Activated T-helper 1 cell treated with anti-CD3 and anti-CD28 coated beads, Interleukin-2, amount 50 U/mL, for 16 hours (primary cell): Measurements from ENCODE around the gene ARHGEF9.
"Not testable (repeated sequence)": the region's sequence is repeated elsewhere in the genome, so short reads cannot be mapped to it uniquely, and the experiment has no call there.

Experiments
- DNase-seq, 2 donors: peaks; one replicate each; pipeline ENCODE4 v3.0.0-alpha.2; 2020; ENCODE audit warnings: low read depth in 1 of 2, low spot score in 1 of 2

ARHGEF9 gene

DNA sequence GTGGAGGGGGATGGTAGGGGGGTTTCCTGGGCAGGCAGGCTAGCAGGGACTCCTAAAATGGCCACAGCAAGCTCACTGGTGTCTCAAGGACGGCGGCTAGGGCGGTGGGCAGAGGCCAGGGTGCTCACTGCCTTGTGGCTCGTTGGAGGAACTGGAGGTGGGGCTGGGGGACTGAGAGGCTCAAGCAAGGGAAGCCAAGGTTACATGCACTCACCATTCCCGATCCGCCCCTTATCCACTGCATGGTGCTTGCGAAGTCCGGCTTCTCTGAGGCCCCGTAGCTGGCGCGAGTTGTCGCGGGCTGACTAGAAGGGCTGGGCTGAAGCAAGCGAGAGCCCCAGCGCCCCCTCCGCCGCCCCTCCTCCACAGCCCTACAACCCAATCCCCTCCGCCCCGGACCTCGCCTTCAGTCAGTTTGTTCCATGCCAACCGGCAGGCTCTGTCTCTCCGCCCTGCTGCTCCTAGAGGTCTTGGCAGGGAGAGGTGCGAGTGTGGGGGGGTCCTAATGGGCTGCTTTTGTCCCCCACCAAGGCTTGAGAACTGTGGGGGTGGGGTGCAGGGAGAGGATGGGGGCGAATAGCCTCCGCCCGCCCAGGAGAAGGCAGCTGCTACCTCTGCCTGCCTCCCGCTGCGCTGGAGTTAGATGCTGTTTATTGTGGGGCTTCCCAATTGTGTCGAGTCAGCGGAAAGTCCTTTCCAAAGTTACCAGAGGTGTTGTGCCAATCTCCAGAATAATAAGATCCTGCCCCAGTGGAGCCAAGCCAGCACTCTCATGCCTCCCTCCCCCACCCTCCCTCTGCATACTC lies at the start of gene ARHGEF9:
Gene ARHGEF9, minus strand, starts transcription at position 313 of the 806 bp plus-strand sequence. Its CDS starts 69 bp downstream, at position 244.
- DNase-seq: no peak

DNA sequence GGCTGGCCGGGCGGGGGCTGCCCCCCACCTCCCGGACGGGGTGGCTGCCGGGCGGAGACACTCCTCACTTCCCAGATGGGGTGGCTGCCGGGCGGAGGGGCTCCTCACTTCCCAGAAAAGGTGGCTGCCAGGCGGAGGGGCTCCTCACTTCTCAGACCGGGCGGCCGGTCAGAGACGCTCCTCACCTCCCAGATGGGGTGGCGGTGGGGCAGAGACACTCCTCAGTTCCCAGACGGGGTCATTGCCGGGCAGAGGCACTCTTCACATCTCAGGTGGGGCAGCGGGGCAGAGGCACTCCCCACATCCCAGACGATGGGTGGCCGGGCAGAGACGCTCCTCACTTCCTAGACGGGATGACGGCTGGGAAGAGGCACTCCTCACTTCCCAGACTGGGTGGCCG lies 40.4 kb upstream of the ARHGEF9 start:
- not testable (repeated sequence) for DNase-seq

DNA sequence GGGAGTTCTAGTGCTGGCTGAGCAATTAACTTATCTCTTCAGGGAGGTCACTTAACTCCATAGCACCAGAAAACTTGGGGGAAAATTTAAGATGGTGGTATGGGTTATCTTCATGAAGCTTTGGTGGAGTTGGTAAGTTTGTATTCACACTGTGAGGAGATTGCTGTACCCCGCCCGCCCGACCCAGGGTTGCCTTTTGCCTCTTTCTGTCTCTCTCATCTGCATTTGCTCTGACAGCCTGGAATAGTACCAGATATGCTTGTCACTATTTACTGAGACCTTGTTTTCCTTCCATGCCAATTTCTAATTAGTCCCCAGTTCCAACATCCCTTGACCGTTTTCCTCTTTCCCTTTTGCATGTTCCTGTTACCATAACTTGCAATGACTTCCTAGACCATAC lies 33.1 kb upstream of the ARHGEF9 start:
- no peak for DNase-seq

DNA sequence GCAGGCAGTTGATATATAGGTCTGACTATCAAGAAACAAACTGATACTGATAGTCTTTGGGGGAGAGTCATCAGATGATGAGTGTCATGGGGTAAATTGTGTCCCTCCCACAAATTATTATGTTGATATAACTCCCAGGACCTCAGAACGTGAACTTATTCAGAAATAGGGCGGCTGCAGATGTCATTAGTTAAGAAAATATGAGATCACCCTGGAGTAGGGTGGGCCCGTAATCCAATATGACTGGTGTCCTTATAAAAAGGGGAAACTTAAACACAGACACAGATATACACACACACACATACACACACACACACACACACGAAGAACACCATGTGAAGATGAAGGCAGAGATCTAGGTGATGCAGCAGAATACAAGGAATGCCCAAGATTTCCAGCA lies 32.7 kb upstream of the ARHGEF9 start:
- no peak for DNase-seq

DNA sequence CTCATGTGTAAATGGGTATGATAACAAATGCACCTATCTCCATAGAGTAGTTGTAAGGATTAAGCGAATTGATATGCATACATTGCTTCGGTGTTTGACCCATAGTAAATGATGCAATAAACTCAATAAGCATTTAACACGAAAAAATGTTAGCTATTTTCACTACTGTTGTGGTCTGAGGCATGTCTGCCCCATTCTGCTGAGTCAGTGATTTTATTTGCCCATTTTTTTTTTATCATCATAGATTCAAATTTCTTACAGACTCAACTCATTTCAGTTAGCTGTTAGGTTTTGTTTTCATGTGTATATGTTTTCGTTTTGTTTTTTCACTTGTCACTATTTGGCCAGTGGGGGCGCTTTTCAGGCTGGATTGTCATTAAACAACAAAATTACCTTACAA lies 27.8 kb upstream of the ARHGEF9 start:
- DNase-seq: no peak

DNA sequence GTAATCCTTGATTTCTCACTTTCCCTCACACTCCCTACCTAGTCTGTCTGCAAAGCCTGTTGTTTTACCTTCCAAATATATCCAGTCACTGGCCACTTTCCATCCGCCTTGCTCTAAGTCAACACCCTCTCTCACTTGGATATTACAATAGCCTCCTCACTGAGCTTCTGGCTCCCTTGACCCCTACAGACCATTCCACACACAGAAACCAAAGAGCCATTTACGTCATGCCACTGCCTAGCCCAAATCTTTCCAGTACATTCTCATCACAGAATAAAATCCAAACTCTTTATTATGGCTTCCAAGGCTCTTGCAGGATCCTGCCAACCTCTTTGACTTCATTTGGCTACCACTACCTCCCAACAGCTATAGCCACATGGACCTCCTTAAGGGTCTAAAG lies 25.7 kb upstream of the ARHGEF9 start:
- DNase-seq: no peak

DNA sequence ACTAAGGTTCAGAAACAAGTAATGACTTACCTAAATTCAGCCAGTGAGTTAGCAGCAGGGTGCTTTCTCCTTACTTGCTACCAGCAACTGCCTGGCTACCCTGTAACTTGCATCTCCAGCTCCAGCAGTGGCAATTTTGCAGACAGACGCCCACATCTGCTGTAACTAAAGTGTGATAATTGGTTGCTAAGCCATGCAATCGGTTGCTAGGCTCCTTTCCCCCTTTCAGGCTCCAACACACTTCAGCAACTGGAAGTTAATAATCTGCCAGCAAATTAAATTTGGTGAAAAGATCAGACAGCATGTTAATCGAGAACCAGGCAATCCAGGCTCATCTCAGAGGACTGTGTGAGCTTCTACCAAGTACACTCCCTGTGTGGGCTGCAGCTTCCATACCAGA lies 24.2 kb upstream of the ARHGEF9 start:
- DNase-seq: no peak

DNA sequence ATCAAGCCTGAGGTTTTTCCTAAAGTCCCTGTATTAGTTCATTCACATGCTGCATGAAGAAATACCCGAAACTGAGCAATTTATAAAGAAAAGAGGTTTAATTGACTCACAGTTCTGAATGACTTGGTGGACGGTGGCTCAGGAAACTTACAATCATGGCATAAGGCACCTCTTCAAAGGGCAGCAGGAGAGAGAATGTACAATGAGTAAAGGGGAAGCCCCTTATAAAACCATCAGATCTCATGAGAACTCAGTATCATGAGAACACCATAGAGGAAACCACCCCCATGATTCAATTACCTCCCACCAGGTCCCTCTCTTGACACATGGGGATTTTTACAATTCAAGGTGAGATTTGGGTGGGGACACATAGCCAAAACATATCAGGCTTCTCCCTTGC lies 10.4 kb upstream of the ARHGEF9 start:
- not testable (repeated sequence) for DNase-seq

DNA sequence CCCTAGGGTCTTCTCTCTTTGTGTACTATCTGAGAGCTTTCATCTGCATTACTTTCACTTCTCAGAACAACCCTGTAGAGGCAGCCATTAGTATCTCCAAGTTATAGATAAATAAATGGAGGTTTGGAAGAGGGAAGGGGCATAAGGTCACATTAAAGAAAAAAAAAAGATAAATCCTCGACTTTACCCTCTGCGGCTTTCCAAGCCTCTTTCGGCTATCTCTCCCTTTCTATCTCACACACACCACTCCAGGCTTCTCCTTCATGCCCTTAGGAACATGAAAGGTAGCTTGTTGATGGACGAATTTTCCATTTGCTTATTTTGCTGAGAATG lies 660 bp upstream of the ARHGEF9 start:
- DNase-seq: no peak

DNA sequence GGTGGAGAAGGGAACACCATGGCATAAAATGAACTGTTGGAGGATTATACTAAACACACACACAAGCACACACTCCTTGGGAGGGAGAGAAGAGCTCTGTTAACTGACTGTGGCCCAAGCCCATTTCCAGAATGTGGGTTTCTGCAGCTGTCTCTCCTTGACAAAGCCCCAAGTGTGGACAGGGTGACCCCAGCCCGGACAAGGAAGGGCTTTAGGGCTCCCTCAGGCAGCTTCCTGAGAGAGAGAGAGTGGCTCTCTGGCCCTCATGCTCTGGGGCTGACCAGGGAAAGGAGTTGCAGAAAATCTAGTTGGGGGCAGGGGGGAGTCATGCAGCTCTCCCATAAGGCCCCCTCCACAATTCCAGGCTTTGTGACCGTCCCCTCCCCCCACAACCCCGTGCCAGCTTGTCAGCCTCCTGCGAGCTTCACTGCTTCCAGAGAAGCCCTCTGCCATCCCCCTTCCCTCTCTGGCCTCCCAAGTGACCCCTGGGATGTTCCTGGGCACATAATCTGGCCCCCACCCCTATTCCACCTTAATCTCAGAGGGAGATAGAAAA lies 590 bp downstream of the ARHGEF9 start:
- DNase-seq: no peak

DNA sequence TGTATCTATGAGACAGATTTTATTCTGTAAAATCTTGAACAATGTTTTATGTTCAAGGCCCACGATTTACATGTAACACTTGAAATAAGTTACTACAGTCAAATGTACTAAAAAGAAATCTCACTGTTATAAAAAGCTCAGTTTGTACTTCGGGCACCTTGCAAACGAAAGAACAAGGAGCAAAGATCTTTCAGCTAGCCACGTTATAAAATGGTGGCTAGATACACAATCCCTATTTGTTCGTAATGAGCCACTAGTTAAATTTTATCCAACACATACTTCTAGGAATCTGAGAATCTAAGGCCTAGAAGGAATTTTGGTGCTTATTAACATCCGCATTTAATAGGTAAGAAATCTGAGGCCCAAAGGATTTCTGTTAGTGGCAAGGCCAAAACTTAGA lies 2.5 kb downstream of the ARHGEF9 start:
- no peak for DNase-seq

DNA sequence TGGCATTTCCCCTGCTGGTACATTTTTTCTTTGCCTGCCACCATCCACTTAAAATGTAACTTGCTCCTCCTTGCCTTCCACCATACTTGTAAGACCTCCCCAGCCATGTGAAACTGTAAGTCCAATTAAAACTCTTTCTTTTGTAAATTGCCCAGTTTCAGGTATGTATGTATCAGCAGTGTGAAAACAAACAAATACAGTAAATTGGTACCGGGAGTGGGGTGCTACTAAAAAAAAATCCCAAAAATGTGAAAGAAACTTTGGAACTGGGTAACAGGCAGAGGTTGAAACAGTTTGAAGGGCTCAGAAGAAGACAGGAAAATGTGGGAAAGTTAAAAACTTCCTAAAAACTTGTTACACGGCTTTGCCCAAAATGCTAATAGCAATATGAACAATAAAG lies 16.3 kb downstream of the ARHGEF9 start:
- no peak for DNase-seq

DNA sequence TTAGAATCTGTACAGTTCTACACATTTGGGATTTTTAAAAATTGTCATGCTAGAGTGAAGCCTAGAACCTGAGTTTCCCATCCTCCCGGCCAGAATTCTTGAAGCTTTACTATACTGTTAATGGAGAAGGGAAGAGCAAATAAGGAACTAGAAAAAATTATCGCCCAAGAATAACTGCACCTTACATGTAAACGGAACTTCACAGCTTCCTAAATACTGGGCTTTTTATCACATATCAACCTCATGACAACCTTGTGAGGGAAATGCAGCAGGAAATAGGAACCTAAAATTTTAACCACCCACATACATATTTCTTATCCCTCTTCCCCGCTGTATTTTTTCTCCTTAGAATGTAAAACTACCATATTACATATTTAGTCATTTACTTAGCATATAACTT lies 19.3 kb downstream of the ARHGEF9 start:
- DNase-seq: no peak

DNA sequence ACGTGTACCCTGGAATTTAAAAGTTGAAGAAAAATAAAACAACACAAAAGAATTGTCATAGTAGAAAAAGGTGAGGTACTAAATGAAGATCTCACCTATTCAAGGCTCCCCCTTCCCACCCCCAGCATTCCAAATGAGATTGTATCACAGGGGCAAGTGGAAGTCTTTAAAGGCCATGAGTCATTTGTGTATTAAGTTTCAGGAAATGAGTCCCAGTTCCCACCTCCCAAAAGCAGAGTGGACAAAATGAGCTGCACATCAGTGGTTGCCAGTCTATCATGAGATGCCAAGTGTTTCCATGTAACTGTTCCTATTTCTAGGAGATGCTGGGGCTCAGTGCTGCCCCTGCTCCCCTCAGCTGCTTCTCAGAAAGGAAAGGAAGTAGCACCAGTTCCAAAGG lies 20.1 kb downstream of the ARHGEF9 start:
- DNase-seq: no peak

DNA sequence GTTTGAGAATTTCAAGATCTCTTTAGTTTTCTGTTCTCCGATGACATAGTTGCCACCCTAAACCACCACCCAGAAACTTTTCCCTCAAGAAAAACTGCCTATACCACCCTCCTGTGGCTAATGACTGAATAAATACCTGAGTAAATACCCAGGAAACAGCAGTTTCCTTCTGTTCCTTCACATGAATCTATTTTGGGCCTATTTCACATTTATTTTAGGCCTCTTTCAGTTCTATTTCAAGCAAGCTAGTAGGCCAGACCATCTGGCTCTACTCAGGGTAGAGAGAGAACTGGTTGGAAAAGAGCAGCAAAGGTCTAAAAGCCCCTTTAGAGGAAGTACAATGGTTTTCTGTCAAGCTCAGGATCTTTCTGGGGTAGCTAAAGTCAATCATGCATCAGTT lies 23.4 kb downstream of the ARHGEF9 start:
- no peak for DNase-seq

DNA sequence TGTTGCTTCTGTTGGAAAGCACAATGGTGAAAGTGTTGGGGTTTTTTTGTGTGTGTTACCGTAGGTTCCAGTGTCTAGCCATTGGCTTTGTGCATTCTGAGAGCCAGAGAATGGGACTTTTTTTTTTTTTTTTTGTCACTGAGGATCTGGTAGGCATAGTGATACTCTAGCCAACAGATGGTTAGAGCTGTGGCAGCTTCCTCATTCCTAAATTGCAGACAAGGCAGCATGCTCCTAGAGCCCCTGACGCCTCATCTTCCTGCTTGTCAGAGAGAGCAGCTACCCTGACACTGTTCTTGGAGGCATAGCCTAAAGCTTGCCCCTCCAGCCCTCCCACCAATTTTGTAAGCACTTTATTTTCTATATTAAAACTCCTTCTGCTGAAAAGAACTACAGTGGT lies 27.0 kb downstream of the ARHGEF9 start:
- no peak for DNase-seq

DNA sequence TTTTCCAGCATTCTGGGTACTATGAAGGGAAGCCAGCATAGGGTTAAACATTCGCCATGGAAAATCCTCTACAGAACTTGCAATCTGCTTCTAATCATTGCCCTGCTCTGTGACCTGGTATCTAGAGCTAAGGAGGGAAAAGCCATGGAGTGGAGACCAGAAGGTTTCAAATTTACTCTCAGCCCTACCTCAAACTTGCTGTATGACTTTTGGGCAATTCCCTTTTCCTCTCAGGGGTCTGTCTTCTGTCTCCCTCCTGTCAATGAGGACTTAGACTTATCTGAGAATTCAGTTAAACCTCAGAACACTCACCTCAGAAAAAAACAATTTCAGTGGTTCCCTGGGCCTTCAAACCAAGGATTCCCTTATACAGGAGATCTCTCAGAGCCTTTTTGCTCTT lies 29.1 kb downstream of the ARHGEF9 start:
- no peak for DNase-seq

DNA sequence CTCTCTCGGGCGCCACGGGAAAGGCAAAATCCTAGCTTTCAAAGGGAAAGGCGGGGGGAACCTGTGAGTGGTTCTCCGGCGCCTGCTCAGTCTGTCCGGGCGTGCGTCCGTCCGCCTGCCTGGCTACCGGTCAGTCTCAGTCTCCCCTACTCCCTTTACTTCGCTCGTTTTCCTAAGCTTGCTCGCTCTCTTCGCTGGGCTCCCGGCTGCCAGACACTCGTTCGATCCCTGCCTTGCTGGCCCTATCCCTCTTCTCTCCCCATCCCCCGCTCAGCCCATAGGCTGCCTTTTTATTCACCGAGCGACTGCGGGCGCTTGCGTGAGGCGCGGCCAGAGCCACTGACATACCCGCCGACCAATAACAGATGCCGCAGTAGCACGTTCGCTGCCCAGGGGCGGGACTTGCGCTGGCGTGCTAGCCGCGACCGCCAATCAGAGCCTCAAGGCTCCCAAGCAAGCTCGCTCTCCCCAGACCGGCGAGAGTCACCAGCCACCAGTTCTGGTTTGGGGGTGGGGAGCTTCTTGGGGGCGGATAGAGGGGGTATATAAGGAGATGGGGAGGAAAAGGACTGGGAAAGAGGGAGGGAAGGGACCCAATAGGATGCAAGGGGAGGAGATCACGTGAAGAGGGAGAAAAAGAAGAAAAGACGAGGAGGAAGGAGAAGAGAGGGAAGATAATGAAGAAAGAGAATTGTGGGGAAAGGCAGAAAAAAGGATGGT lies 30.0 kb downstream of the ARHGEF9 start:
- DNase-seq: peak; percentile 59 to 76

DNA sequence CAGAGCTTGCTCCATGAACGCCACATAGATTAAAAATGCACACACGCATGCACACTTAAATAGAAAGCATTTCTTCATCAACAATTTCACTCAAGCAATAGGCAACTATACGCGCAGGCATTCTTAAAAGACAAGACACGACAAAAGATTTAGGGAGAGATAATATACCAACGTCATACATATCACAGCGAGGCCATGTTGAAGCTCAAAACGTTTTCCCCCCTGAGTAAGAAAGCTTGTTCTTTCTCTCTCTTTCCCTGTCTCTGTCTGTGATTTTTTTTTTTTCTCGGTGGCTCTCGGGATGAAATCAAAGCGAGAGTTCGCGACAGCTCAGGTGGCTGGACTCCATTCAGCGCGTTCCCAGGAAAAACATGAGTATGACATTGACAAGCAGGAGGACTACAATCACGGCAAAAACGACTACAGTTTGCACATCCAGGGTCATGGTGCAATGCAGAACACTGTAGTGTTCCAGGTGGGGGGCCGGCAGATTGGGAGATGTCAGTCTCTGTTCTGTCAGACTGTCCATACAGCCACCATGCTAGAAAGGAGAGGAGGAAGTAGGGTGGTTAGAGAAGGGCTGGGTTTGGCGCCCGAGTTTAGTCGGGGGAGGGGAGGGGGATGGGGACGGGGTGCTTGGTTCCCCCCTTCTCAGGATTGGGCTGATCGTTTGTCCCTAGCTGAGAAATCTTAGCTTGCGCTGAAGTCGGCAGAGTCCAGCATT lies 30.7 kb downstream of the ARHGEF9 start:
- peak in 1 of 2 donors; percentile 5 for DNase-seq

DNA sequence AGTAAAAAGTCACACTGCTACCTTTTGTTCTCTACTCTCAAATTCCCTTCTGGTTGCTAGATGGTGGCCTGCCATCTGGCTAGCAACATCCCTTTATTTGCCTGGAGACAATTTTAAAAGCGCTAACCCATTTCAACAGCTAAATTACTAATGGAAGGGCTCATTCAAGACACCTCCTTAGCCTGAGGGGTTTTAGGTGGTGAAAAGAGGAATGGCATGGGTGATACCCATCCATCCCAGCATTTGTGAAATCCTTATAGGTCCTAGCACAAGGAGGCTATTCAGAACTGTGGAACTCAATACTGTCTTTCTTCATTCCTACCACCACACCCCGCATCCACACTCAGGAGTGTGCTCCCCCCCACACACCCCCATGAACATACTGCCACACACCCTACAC lies 33.5 kb downstream of the ARHGEF9 start:
- no peak for DNase-seq

DNA sequence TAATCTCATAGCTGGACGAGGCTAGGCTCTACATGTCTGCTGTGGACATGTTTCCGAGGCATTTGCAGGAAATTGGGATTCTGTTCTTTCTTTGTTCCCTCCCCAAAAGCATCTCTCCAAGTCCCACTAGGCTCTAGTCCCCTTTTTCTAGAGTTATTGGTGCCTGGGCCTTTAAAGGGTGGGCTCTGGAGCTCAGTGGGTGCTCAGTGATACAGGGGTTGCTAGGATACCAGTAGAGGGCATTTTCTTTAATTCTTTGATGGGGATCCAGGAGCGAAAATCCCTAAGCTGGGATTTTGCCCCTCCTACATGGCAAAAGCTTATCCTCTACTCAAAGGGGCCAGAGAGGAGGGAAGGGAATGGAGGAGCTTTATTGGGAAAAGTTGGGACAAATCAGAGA lies 34.2 kb downstream of the ARHGEF9 start:
- no peak for DNase-seq

DNA sequence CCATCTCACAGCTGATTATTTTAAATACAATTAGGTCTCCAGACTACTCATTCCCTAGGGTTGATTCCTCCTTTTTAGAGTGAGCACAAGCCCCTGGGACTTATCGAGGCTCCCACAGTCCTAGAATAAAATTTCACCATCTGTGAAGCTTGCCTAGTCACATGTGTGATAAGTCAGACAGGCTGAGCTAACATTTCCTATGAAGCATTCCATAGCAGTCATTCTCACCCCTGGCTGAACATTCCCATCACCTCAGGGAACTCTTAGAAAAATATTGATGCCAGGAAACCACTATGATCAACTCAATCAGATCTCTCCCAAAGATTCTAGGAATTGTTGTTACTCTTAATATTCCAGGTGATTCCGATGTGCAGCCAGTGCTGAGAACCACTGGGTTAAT lies 37.7 kb downstream of the ARHGEF9 start:
- no peak for DNase-seq
